Stimulated activated CD8-positive, alpha-beta memory T cell treated with anti-CD3 and anti-CD28 coated beads, Interleukin-12 subunit alpha, Interleukin-12 subunit beta, amount 100 ng/mL, for 1 hour (primary cell): ENCODE measurements around the gene TNIP2.
A peak's percentile ranks its signal among the peaks of the same experiment; 100 is the strongest.

Source experiments
- DNase-seq: peaks from one replicate; pipeline ENCODE4 v3.0.0-alpha.2; 2020; ENCODE audit warnings: low read depth

Gene TNIP2

GRCh38 chr4:2755821-2756690 is at the start of gene TNIP2:
Gene TNIP2, minus strand, starts transcription at chr4:2756336. Its CDS starts 47 bp downstream, at chr4:2756289.
- peak; percentile 62 for DNase-seq

GRCh38 chr4:2804973-2805501 is 48.9 kb upstream of the TNIP2 start:
- no peak for DNase-seq

- DNase-seq, result no peak
These were observed 48.4 kb upstream of the TNIP2 start for GRCh38 chr4:2804449-2804972.

DNA sequence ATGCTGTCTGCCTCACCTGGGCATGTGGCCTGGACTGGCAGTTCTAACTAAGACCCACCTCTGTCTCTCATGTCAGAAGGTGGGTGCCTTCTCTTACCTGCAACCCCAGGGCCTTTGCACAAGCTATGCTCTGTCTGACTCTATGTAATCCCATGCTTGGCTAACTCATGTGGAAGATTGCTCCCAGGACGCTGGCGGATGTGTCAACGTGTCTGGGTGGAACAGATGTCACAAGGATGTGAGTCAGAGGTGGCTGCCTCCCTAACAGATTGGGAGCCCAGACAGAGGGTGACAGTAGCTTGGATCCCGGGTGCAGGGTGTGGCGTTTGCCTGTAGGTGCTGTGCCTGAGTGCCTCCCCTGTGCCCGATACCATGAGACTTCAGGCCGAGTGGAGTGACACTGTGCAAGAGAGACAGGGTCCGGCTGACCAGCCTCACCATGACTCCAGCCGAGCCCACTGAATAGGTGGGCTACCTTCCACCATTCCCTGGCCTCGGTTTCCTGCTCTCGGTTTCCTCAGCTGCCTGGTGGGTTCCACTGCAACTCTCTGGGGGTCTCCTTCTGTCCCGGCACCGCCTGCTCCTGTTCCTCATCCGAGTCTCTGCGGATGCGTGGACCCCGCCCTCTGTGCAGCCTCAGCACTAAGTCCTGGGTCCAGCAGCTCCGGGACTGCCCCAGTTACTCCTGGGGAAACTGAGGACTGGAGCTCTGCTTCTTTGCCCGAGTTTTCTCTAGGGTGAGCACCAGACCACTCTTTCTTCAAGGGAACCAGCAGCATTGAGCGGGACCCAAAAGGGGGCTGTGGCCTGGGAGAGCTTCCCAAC is 47.7 kb upstream of the TNIP2 start:
- no peak for DNase-seq

GRCh38 chr4:2802618-2803531 is 46.7 kb upstream of the TNIP2 start:
- DNase-seq, result no peak

- no peak for DNase-seq
These were observed 44.8 kb upstream of the TNIP2 start for GRCh38 chr4:2800691-2801596.

DNA sequence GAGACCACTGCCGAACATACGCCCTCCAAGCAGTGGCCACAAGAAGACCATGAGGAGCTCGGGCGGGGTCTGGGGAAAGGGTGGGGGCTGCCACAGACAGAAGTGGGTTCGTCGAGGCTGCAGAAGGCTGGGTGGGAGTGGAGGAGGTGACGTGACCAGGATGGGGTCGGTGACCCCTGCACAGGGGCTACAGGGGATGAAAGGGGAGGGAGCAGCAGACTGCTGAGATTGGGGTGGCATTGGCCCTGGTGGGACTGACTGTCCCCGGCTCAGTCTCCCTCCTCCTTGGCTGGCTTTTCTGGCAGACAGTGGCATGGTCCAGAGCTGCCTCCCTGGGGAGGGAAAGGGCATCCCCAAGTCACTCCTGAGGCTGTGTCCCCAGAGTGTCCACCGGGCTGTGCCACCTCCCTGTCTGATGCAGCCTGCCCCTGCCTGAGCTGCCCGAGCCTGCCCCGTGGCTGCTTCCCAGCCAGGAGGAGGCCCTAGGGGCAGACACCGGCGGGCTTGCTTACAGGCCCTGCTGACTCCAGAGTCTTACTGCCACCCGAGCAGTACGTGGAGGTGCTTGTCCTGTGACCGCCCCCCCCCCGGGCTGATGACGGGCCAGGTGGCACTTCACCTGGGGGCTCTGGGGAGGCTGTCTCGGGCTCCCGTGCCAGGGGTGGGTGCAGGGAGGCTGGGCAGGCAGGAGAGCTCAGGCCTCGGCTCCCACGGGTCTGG is 44.0 kb upstream of the TNIP2 start:
- no peak for DNase-seq

DNA sequence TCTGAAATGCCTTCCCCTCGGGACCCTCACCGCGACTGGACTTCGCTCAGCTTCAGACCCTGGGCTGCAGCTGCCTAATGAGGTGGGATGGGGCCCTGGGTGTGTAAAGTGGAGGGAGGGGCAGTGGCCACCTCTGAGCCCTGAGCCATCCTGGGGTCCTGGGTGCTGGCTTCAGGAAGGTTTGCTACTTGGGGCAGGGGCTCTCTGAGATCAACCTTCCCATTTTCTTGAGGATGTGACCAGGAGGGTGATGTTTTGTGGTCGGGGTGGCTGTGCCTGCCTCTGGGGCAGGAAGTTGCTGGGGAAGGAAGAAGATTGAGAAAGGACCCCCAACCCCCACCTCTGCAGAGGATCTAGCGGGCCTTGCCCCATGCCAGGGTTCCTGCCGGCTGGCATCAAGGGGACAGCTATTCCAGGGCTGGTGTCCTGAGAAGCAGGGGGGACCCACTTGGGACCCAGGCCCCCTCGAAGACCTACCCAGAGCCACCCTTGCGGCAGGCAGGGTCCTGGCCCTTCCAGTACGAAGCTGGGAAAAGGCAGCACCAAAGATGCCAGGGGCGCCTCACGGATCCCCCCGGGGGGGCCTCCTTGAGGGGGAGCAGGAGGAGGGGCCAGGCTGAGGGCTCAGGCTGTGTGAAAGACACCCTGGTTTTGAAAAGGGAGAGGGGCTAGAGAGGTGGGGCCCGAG is 43.2 kb upstream of the TNIP2 start:
- no peak for DNase-seq

GRCh38 chr4:2798399-2799223 is 42.5 kb upstream of the TNIP2 start:
- DNase-seq, result no peak

DNA sequence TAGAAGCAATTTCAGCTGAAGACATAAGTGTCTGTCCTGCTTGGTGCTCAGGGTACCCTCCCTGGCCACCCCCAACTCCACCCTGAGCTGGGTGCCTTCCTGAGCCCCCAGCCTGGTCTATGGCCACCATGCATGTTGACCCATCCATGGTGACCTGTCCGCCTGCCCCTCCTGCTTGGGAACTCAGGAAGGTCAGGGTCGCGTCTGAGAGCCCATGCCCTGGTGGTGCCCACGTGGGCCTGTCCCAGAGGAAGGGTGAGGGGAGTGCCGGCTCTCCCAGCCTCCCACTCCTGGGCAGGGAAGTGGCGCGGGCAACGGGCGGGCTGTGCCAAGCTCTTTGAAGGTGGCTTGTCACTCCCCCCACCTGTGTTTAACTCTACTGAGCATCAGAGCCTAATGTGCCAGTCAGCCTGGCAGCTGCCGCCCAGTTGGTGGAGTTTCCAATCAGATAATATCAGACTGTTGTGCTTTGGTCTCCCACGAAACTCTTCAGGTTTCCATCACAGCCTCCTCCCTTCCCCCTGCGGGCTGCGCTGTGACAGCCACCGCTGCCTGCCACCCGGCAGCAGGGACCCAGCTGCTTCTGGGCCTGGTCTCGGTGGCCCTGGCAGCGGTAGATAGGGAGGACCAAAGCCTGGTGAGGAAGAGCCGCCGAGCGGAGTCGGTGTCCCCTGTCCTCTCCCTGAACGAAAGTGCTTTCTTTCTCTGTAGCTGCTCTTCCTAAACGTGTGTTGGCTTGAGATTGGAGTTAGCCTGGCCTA is 41.6 kb upstream of the TNIP2 start:
- peak; percentile 24 for DNase-seq

GRCh38 chr4:2796849-2797544 is 40.9 kb upstream of the TNIP2 start:
- no peak for DNase-seq

DNA sequence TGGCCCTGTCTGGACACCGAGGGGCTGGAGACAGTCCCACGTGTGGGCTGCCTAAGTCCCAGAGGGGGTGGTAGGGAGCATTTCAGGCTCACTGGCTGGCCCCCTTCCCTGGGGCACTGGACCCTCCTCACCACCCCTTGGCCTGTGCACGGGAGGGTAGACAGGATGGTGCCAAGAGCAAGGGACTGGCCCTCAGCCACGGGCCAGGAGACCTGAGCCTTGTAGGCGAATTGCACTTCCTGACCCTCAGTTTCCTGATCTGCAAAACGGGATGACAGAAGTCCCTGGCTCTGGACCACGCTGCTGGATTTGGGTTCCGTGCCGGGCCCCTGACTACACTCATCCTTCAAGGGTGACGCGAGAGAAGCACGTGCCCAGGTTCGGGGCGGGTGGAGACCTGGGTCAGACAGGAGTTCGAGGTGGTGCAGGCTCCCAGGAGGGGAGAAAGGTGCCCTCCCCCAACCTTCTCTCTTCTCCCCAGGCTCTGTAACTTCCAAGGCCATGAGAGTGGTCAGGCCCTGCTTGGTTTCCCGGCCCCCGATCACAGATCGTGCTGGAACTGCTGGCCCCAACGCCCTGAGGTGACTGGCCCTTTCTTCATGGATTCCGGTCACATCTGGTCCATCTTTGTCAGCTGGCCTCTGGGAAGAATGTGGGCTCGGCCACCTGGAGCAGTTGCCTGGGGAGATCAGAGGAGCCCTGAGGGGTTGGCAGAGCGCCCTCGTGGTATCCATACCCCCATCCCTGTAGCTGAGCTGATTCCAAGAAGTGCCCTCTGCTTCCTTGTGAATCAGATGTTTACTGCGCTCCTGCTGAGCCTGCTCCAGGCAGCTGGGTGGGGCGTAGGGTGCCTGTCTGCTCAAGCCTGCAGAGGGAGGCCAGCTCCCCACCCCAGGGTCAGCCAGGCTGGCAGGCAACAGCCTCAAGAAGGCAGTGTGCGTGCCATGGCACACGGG is 40.0 kb upstream of the TNIP2 start:
- no peak for DNase-seq

DNA sequence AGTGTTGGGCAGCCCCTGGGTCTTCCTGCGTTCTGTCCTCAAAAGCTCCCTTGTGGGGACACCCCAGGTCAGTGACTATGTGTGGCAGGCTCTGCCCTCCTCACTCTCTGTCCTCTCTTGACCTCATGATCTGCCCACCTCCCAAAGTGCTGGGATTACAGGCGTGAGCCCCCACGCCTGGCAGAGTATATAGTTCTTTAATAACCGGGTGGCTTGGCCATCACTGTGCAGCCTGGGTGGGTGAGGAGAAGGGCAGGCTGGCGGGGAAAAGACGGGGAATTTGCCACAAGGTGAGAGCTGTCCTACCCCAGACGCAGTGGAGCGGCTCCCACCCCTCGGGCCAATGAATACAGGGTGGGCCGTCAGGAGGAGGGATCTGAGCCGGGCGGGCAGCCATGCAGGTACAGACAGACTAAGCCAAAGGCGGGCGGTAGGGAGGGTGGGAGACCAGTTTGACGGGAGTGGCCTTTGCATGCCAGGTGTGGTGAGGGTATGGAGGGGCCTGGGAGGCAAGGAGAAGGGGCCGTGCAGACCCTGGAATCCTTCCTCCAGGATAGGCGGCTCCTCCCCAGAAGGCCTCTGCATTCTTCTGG is 39.3 kb upstream of the TNIP2 start:
- no peak for DNase-seq

- no peak for DNase-seq
These were observed 38.6 kb upstream of the TNIP2 start for GRCh38 chr4:2794486-2795299.
